Measurements from ENCODE around the gene EPHA3.

The EPHA3 gene

DNA sequence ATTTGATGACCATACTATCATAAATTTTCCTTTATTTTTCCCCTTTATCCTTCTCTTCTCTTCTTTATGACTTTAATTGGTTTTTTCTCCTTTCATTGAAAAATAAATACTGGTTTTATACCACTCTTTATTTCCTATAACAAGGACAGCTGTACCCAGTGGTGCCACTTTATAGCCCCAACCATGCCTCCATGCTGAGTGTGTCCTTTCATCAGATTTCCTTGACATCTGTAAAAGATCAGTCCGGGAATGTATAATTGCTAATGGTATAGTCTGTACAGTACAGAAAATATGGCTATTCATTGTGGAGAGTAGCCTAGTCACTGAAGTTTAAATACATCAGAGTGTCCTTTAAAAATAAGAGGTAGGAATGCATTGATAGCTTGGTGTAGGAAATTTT lies 74.6 kb downstream of the EPHA3 start:
- no peak overlapping the region for H3K4me3 ChIP-seq (ENCODE audit: low read depth, low read length)
- no peak for DNase-seq (ENCODE audit: low read depth)
- TF ChIP-seq POLR2A (IDR thresholded peaks at IDR 0.05; ENCODE audit: extremely low read depth, insufficient read length), result no peak
- TF ChIP-seq MYC (IDR thresholded peaks at IDR 0.05; ENCODE audit: low read depth, low read length), result no peak
- TF ChIP-seq, protein P1, sequence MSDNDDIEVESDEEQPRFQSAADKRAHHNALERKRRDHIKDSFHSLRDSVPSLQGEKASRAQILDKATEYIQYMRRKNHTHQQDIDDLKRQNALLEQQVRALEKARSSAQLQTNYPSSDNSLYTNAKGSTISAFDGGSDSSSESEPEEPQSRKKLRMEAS (IDR thresholded peaks at IDR 0.05; ENCODE audit: low read depth, low read length), result no peak
- TF ChIP-seq, protein P2, sequence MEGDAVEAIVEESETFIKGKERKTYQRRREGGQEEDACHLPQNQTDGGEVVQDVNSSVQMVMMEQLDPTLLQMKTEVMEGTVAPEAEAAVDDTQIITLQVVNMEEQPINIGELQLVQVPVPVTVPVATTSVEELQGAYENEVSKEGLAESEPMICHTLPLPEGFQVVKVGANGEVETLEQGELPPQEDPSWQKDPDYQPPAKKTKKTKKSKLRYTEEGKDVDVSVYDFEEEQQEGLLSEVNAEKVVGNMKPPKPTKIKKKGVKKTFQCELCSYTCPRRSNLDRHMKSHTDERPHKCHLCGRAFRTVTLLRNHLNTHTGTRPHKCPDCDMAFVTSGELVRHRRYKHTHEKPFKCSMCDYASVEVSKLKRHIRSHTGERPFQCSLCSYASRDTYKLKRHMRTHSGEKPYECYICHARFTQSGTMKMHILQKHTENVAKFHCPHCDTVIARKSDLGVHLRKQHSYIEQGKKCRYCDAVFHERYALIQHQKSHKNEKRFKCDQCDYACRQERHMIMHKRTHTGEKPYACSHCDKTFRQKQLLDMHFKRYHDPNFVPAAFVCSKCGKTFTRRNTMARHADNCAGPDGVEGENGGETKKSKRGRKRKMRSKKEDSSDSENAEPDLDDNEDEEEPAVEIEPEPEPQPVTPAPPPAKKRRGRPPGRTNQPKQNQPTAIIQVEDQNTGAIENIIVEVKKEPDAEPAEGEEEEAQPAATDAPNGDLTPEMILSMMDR (IDR thresholded peaks at IDR 0.05; ENCODE audit: low read depth, low read length), result no peak

DNA sequence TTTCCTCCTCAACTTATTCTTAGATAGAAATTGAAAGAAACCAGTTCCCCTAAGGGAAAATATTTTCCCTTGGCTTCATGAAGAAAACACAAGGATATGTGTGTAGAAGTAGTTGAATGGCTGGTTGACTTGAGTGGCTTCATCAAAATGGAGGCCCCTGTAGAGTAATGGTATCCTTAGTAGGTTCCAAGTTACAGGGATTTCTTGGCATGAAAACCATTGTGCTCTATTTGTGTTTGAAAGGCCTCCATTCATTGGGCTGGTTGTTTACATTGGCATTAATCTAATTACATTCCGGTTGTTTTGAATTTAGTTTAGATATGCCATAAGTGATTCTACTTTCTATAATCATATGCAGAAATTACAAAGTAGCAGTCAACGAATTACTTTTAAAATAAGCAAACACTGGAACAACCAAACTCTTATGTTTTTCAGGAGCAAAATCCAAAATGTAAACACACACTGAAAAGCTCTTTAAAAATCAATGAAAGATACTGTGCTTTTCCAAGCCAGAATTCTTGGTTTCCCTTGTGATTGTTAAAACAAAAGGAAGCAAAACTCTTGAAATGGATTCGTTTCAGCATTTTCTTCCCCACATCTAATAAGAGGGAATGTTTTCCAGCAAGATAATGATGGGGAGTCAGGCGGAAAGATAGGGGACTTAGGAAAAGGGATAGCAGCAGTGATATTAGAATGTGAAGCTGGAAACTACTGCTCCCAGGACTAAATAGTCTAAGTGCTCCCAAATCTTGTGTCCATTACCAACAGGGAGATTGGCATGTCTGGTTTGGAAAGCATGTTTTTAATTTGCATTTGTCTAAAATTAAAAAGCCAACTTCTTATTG lies 77.0 kb downstream of the EPHA3 start:
- TF ChIP-seq, protein P2 (IDR thresholded peaks at IDR 0.05; ENCODE audit: low read depth, low read length), result no peak
- no peak for TF ChIP-seq POLR2A (IDR thresholded peaks at IDR 0.05; ENCODE audit: extremely low read depth, insufficient read length)
- TF ChIP-seq, protein P1 (IDR thresholded peaks at IDR 0.05; ENCODE audit: low read depth, low read length), result no peak
- no peak for TF ChIP-seq MYC (IDR thresholded peaks at IDR 0.05; ENCODE audit: low read depth, low read length)

DNA sequence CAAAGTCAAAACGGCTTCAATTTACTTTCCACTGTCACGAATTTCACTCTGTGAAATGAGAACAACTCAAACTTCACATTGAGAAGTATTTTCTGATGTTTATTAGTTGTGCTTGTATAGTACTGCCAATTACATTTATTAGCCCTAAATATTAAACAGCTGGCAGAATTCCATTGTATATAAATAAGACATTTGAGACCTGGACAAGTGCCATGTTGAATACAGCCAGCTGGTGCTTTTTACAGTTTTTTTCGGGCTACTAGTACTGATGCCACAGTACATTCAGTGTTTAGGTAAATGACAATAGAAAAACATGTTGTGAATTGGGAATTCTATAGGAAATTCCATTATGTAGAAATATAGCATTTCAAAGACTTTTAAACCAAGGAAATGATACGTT lies 79.0 kb downstream of the EPHA3 start:
- TF ChIP-seq, protein P1 (IDR thresholded peaks at IDR 0.05; ENCODE audit: low read depth, low read length), result no peak
- TF ChIP-seq MYC (IDR thresholded peaks at IDR 0.05; ENCODE audit: low read depth, low read length) (no peak), POLR2A (IDR thresholded peaks at IDR 0.05; ENCODE audit: extremely low read depth, insufficient read length) (no peak)
- TF ChIP-seq, protein P2 (IDR thresholded peaks at IDR 0.05; ENCODE audit: low read depth, low read length), result no peak
- no peak overlapping the region for H3K4me3 ChIP-seq (ENCODE audit: low read depth, low read length)
- DNase-seq (ENCODE audit: low read depth), result no peak

More for the DNA sequence above, 77.0 kb downstream of the EPHA3 start:
- no peak for DNase-seq (ENCODE audit: low read depth)
- no peak overlapping the region for H3K4me3 ChIP-seq (ENCODE audit: low read depth, low read length)

DNA sequence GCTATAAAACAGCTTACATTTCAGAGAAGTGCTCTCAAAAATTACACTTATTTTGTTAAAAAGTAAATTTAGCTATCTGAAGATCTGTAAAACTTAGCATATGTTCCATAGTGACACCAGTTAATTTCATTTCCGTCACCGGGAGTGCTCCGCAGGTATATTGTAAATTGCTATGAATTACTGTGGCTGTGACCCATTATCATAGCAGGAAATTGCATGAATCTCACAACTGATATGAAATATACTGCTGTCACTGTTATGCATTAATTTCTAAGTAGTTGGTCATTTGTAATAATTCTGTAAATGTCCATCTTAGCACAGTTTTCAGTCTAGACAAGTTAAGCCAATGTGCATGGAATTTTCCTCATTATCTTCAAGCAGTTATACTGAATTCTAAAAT lies 91.2 kb downstream of the EPHA3 start:
- TF ChIP-seq, protein P1 (IDR thresholded peaks at IDR 0.05; ENCODE audit: low read depth, low read length), result no peak
- TF ChIP-seq, protein P2 (IDR thresholded peaks at IDR 0.05; ENCODE audit: low read depth, low read length), result no peak
- no peak for TF ChIP-seq POLR2A (IDR thresholded peaks at IDR 0.05; ENCODE audit: extremely low read depth, insufficient read length)
- TF ChIP-seq MYC (IDR thresholded peaks at IDR 0.05; ENCODE audit: low read depth, low read length), result no peak
- no peak for DNase-seq (ENCODE audit: low read depth)
- no peak overlapping the region for H3K4me3 ChIP-seq (ENCODE audit: low read depth, low read length)

DNA sequence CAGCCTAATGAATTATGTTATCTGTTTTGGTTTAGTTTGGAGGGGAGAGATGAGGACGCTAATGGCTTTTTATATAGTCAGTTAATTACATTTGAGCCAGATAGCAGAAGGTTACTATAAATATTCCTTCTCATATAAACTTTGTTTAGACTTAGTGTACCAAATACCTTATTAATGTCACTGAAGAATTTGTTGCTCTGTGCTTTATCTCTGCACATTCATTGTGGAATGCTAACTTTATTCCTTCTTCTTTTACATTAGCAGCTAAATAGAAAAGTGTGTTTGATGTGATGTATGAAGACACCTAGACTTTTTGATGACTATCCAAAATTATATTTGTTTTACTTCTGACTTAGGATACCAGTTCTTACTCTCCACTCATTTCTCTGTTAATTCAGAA lies 105.2 kb downstream of the EPHA3 start:
- H3K4me3 ChIP-seq (ENCODE audit: low read depth, low read length), result no peak overlapping the region
- TF ChIP-seq MYC (IDR thresholded peaks at IDR 0.05; ENCODE audit: low read depth, low read length) (no peak), POLR2A (IDR thresholded peaks at IDR 0.05; ENCODE audit: extremely low read depth, insufficient read length) (no peak)
- TF ChIP-seq, protein P2 (IDR thresholded peaks at IDR 0.05; ENCODE audit: low read depth, low read length), result no peak
- TF ChIP-seq, protein P1 (IDR thresholded peaks at IDR 0.05; ENCODE audit: low read depth, low read length), result no peak
- no peak for DNase-seq (ENCODE audit: low read depth)
